Activated B cell treated with CpG ODN at 0.5 μM for 24 hours (primary cell): ENCODE data around the gene LDLRAD3. TPM values are rescaled to one million over a fixed set of nuclear protein-coding genes. Genes with fewer than 3 reads are reported as not detected.

Source experiments
- ATAC-seq: fragments of 200-7000 bp; cut with Tn5 transposase; one replicate; pipeline ENCODE4 v1.10.0; 2021; ENCODE audit warnings: low read depth, mild to moderate bottlenecking, moderate library complexity
- CTCF ChIA-PET: fragments of 350-600 bp; sonication (Branson Sonifier 250); formaldehyde crosslinking; loops from one replicate; lab custom pipeline; 2021; ENCODE audit warnings: antibody characterized with exemption; lab: Charles Lee
- POLR2A ChIA-PET: fragments of 350-600 bp; sonication (Branson Sonifier 250); formaldehyde crosslinking; loops from one replicate; lab custom pipeline; 2021; ENCODE audit warnings: antibody characterized with exemption; lab: Charles Lee
- DNase-seq: peaks from one replicate; pipeline ENCODE4 v3.0.0; 2022
- H3K27ac Mint-ChIP-seq: one replicate; pipeline ENCODE4 v1.8.0; 2020; ENCODE audit warnings: mixed read lengths
- H3K27me3 Mint-ChIP-seq: one replicate; pipeline ENCODE4 v1.8.0; 2021; ENCODE audit warnings: mixed read lengths
- H3K36me3 Mint-ChIP-seq: one replicate; pipeline ENCODE4 v1.8.0; 2021; ENCODE audit warnings: low read depth, mixed read lengths
- H3K4me1 Mint-ChIP-seq: one replicate; pipeline ENCODE4 v1.8.0; 2021; ENCODE audit warnings: mixed read lengths
- H3K4me3 Mint-ChIP-seq: one replicate; pipeline ENCODE4 v1.8.0; 2020; ENCODE audit warnings: mild to moderate bottlenecking, mixed read lengths
- H3K9me3 Mint-ChIP-seq: one replicate; pipeline ENCODE4 v1.8.0; 2020; ENCODE audit warnings: mixed read lengths
- CTCF ChIP-seq: fragments of 200-600 bp; IDR thresholded peaks from one replicate; pipeline ENCODE4 v1.8.0; 2022; ENCODE audit warnings: antibody characterized with exemption, mild to moderate bottlenecking
- intact Hi-C: fragments of 100-400 bp; cut with micrococcal nuclease; formaldehyde crosslinking; loops from one replicate; pipeline ENCODE4 v1.15.1; 2024
- total RNA-seq: library from RNA; stranded (reverse); gene quantifications from 2 replicates; pipeline ENCODE4 v1.2.3, GENCODE V29; 2022

The LDLRAD3 gene
- total RNA-seq, 1 donor from 2014 or later = not detected

DNA sequence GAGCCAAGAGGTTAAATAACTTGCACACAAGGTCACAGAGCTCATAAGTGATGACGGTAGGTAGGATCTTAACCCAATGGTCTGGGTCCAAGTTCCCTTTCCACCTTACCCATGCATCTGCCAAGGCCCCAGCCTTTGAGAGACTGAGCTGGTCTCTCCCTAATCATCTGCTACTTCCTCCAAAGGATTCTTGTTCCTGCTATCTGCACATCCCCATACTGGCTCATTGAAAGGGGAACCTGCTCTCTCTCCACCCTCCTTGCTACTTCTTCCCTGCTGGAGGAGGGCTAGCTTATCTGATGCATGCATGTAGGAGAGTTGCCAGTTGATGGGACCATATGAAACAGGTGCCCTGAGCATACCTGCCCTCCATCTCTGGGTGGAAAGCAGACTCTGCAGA is 297.6 kb downstream of the LDLRAD3 start:
- DNase-seq = no peak
- POLR2A ChIA-PET = no interaction called here
- no peak for ATAC-seq
- H3K27ac Mint-ChIP-seq = no peak overlapping the region
- intact Hi-C loops = no loop called here
- H3K9me3 Mint-ChIP-seq = peaks cover 2% of the 10 kb centered on the region
- no peaks in the 10 kb centered on the region for H3K4me1 Mint-ChIP-seq
- H3K36me3 Mint-ChIP-seq = no peaks in the 10 kb centered on the region
- H3K27me3 Mint-ChIP-seq = peaks cover 10% of the 10 kb centered on the region
- no peak overlapping the region for H3K4me3 Mint-ChIP-seq
- no peak for TF ChIP-seq CTCF
- CTCF ChIA-PET = no interaction called here

GRCh38 chr11:36243641-36244040 is 299.8 kb downstream of the LDLRAD3 start:
- POLR2A ChIA-PET = no interaction called here
- peaks cover 10% of the 10 kb centered on the region for H3K27me3 Mint-ChIP-seq
- intact Hi-C loops = no loop called here
- CTCF ChIA-PET = no interaction called here
- no peaks in the 10 kb centered on the region for H3K4me1 Mint-ChIP-seq
- DNase-seq (no peak), ATAC-seq (no peak)
- TF ChIP-seq CTCF = no peak
- no peak overlapping the region for H3K27ac Mint-ChIP-seq
- no peak overlapping the region for H3K4me3 Mint-ChIP-seq
- no peaks in the 10 kb centered on the region for H3K36me3 Mint-ChIP-seq
- no peaks in the 10 kb centered on the region for H3K9me3 Mint-ChIP-seq

GRCh38 chr11:36247493-36247892 is 303.6 kb downstream of the LDLRAD3 start:
- Mint-ChIP-seq H3K27ac (no peak overlapping the region), H3K9me3 (peaks cover 2% of the 10 kb centered on the region), H3K27me3 (peaks cover 25% of the 10 kb centered on the region), H3K4me1 (no peaks in the 10 kb centered on the region), H3K4me3 (no peak overlapping the region), H3K36me3 (no peaks in the 10 kb centered on the region)
- no peak for TF ChIP-seq CTCF
- ChIA-PET CTCF (interaction anchor here (1.2 kb wide), 1 partner anchor 10 kb away, joined by 3 read pairs; no protein-coding TSS in a partner anchor), POLR2A (no interaction called here)
- ATAC-seq (no peak), DNase-seq (no peak)
- intact Hi-C loops = loop anchor here (5.0 kb wide), 1 partner anchor 710 kb away; no protein-coding TSS in a partner anchor

DNA sequence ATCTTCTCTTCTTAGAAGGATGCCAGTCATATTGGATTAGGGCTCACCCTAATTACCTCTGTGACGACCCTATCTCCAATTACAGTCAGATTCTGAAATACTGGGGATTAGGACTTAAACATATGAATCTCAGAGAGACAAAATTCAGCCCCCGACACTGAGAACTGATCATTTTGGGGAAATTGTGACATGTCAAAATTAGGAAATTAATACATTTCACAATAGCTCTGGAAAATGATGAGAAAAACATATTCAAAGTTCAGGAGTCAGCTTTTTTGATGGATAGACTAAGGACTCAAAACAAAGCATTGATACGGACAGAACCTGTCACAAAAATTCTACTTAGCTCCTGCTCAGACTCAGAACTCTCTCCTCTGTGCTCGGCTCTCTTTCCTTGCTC is 304.6 kb downstream of the LDLRAD3 start:
- Mint-ChIP-seq H3K4me1 (no peaks in the 10 kb centered on the region), H3K4me3 (no peak overlapping the region), H3K27ac (no peak overlapping the region), H3K27me3 (peaks cover 22% of the 10 kb centered on the region), H3K36me3 (no peaks in the 10 kb centered on the region), H3K9me3 (peaks cover 2% of the 10 kb centered on the region)
- ATAC-seq (no peak), DNase-seq (no peak)
- intact Hi-C loops = loop anchor here (5.0 kb wide), 1 partner anchor 711 kb away; no protein-coding TSS in a partner anchor
- ChIA-PET POLR2A (no interaction called here), CTCF (interaction anchor here (1.2 to 1.5 kb wide), 2 partner anchors 9 to 11 kb away, joined by 3 read pairs; no protein-coding TSS in a partner anchor)
- TF ChIP-seq CTCF = no peak

DNA sequence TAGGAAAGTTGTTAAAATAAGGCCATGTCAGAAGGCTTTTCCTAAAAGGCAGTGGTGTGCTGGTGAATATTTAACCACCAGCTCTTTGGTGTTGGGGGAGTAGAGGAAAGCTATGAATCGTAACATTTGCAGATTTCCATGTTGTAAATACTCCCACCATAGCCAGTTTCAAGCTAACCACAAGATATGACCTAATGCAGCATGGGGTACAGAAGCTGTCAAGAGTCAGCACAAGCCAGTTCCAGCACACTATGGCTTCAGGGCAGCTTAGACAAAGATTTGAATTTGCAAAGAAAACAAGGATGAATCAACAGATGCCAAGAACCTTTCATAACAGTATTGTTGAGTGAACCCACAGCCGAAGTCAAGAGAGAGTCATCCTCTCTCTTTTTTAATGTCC is 305.4 kb downstream of the LDLRAD3 start:
- no peak overlapping the region for H3K27ac Mint-ChIP-seq

More for the DNA sequence above, 305.4 kb downstream of the LDLRAD3 start:
- ChIA-PET CTCF (interaction anchor here (1.5 kb wide), 1 partner anchor 10 kb away, joined by 3 read pairs; no protein-coding TSS in a partner anchor), POLR2A (no interaction called here)
- no peak overlapping the region for H3K4me3 Mint-ChIP-seq
- TF ChIP-seq CTCF = no peak
- intact Hi-C loops = loop anchor here (5.0 kb wide), 1 partner anchor 712 kb away; no protein-coding TSS in a partner anchor
- H3K4me1 Mint-ChIP-seq = no peaks in the 10 kb centered on the region
- no peaks in the 10 kb centered on the region for H3K36me3 Mint-ChIP-seq
- ATAC-seq (no peak), DNase-seq (no peak)
- peaks cover 2% of the 10 kb centered on the region for H3K9me3 Mint-ChIP-seq
- H3K27me3 Mint-ChIP-seq = peaks cover 22% of the 10 kb centered on the region
